Dermis blood vessel endothelial cell (primary cell): Measurements from ENCODE around the gene HOXA11. TPM values are rescaled to one million over a fixed set of nuclear protein-coding genes. Genes with fewer than 3 reads are reported as not detected.

Experiments
- DNase-seq: peaks from one replicate; pipeline ENCODE4 v3.0.0; 2010
- total RNA-seq: library from RNA; depleted of rRNA; stranded (reverse); fragments of >200 nt; gene quantifications from 2 replicates; pipeline ENCODE4 v1.2.3, GENCODE V29; 2014

The HOXA11 gene
- total RNA-seq, 1 donor from 2014 or later: under 0.01 TPM

DNA sequence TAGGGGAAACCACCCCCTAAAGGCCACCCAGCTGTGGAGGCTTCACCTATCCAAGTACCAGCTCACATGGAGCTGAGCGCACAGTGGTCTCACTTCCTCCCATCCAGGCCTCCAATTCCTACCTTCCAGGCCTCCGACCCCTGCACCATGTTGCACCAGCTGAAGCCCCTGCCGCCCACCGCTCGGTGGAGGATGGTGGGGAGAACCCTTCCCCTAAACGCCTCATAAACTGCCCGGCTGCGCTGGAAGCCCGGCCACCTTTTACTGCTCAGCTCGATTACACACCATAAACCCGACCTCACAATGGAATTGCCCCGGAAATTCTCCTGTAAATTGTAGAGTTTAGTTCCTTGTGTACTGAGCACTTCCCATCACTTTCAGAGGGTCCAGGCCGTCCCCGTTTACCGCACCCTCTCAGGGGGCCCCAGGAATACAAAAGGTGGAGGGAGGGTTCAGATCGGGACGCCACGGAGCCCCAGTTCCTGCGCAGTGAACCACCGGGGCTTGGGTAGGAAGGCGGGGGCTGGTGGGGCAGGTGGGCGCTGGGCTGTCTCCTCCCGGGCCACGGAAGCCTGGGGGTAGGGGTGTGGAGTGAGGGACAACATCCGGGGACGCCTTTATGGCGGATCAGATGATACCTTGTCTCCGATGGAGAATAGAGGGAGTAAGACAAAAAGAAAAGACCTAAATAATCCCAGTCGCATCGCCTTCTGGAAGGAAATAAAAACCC lies 27.2 kb downstream of the HOXA11 start:
- DNase-seq: no peak

DNA sequence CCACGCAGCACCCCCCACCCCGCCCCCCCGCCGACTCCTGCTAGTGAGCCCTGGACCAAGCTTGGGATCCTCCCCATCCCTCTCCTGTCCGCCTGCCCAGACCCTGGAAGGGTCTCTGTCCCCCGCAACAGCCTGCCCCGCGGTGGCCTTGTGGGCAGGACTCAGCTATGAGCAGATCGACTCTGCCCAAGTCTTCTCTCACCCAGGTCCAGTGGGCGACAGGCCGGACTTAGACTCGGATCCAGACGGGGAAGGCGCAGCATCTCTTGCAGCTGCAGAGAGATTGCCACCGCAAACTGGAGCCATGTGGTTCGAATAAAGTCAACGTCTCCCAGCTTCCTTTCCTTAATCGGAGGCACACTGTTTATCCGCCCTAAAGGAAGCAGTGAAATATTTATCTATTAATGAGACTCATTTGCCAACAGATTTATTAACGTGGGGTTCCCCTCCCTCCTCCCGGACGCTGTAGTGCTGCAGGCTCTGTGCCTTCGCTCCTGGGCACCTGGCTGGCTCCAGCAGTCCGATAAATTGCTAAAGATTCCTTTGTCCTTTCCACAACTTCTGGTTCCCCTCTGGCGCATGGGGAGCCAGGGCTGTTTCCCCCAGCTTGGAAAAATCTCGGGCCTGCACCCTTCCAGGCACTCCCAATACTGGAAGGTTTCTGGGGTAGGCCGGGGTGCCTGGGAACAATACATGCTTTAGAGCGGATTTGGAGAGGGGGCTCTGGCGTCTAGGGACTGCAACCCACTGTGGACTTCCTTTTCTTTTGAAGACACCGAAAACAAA lies 27.9 kb downstream of the HOXA11 start:
- DNase-seq: no peak

GRCh38 chr7:27156508-27156898 lies 28.5 kb downstream of the HOXA11 start, which contains the start of gene HOXA7:
Gene HOXA7 (minus strand): TSS chr7:27156675. CDS start chr7:27156545, 130 bp downstream.
- DNase-seq: peak; percentile 90

DNA sequence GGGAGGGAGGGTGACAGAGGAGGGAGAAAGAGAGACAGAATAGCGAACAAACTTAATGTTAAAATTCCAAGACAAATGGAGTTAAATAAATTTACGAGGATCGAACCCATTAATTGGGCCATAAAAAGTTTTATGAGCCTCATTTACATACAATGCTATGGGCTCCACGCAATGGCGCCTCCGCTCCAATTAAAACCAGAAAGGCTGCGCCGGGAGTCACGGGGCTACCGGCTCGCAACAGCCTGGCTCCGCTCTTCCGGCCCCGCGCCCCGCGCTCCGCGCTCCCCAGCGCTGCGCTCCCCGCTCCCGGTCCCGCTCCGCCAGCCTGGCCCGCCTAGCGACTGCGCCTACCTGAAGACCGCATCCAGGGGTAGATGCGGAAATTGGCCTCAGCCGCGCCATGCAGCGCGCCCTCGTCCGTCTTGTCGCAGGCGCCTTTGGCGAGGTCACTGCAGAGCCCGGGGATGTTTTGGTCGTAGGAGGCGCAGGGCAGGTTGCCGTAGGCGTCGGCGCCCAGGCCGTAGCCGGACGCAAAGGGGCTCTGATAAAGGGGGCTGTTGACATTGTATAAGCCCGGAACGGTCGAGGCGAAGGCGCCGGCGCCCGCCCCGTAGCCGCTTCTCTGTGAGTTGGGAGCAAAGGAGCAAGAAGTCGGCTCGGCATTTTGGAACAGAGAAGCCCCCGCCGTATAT lies 29.1 kb downstream of the HOXA11 start:
- DNase-seq: peak; percentile 80

- DNase-seq: no peak
Measured at GRCh38 chr7:27154901-27155815, 29.9 kb downstream of the HOXA11 start.

DNA sequence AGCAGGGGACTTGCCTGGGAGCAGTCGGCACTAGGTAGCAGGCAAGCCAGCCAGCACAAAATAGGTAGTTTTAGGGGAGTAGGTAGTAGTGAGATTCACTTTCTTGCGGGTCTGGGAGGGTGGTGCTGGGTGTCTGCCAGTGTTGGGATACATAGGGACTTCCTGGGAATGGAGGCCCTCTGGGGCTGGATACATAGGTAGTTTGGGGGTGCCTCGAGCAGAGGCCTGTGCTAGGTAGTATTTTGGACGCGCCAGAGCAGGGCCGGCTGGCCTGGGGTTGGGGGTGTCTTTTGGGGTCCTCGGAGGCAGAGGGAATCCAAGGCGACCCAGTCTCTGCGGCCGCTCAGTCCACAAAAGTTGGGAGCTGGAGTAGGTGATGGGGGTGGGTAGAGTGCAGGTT lies 30.7 kb downstream of the HOXA11 start:
- DNase-seq: no peak

GRCh38 chr7:27153526-27153925 lies 31.5 kb downstream of the HOXA11 start:
- no peak for DNase-seq

- no peak for DNase-seq
Measured at GRCh38 chr7:27152816-27153442, 32.1 kb downstream of the HOXA11 start.

DNA sequence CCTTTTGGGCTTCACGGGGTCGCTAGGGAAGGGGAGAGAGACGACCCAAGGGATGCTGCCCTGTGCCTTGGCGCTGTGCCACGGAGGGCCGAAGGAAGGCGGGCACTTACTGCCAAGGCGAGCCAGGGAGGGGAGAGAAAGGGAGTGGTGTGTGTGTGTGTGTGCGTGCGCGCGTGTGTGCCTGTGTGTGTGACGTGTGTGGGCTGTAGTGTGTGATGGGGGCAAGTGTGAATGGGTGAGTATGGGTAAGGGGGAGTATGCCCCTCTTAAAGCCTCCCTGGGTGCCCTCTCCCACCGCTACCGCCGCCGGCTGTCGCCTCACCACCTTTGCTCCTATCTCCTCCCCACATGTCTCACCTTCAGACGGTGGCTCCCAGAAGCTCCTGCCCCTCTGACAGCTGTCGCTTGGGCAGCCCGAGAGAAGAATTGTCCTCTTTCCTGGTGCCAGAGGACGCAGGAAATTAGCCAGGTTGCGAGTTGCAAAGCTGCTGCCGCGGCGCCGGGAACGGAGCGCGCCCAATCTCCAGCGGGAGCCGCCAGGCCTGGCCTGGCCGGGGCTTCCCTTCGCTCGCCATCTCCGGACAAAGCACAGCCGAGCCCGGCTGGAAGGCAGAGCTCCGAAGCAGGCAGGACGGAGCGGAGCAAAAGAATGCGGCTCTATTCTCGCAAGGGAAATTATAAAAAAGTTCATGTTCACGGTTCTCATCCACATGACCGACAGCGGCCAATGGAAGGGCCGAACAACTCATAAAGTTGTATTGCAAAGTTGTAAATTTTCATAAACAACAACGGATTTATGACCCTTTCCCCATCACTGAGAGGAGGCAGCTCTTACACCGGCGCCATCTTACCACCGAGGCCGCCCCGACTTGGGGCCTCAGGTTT lies 32.9 kb downstream of the HOXA11 start, which contains the start of gene HOXA3:
HOXA3 (minus strand) TSS at position 653 of the 885 bp plus-strand sequence. CDS start 41,943 bp downstream, outside the sequence.
- peak; percentile 78 for DNase-seq

DNA sequence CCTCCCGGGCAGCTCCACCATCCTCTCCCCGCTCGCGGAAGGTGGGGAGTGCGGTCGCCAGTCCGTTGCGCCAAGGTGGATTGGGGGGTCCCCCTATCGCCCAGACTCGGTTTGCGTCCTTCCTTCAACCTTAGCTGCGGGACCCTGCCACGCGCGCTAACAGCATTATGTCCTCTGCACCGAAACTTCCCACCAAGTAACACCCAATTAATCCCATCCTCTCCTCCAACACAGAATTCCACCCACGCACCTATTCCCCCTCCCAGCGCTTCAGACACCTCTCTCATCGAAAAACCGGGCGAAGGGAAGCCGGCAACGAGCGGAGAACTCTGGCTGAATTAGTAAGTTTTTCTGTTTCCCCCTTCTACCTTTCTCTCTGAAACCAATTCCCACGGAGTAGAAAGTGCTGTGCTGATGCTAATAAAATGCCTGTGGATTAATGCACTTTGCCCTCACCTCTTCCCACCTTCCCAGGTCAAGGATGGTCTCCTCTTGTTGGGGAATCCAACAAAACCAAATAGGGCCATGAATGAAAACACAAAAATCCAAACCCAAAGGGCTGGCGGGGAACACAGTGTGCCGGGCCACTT lies 33.6 kb downstream of the HOXA11 start:
- DNase-seq: no peak

- peak; percentile 92 for DNase-seq
Measured at GRCh38 chr7:27150568-27151340, 34.3 kb downstream of the HOXA11 start.

GRCh38 chr7:27149842-27150567 lies 35.0 kb downstream of the HOXA11 start:
- DNase-seq: no peak

- DNase-seq: peak; percentile 56
Measured at GRCh38 chr7:27148756-27149641, 36.0 kb downstream of the HOXA11 start.

DNA sequence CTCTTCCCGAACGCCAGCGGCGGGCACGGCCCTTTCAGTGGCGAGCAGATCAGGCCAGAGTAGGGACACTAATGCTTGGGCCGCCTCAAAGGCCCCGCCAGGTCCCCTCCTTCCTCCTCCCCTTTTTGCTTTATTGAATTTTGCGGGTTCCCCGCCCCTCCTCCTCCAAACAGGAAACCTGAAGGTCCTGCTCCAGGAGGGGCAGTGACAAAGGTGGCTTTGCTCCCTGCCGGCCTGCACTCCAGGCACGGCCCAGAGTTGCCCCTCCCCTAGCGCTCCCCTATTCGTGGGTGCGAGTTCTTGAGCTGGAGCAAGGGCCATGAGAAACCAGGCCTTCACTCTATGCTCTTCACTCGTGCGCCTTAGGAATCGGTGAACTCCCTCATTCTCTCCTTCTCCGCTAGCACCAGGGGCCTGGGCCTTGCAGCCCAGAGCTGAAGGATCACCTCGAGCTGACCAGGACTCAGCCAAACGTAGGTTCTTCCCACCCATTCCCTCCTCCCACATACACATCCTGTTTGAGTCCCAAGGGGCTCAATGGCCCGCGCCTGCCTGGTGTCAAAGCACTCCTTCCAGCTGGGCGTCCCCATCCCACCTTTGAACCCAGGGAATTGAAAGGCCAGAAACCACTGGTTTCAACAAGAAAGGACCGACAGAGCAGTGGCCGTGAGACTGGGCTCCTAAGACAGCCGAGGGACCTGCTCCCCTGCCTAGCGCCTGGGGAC lies 36.8 kb downstream of the HOXA11 start:
- peak; percentile 46 for DNase-seq

- peak; percentile 62 for DNase-seq
Measured at GRCh38 chr7:27147199-27148030, 37.6 kb downstream of the HOXA11 start, which contains the start of gene HOXA6. Gene HOXA6 (minus strand): TSS chr7:27147774. CDS start chr7:27147749, 25 bp downstream.
